Activated naive CD4-positive, alpha-beta T cell treated with anti-CD3 and anti-CD28 coated beads, Interleukin-2, amount 10 ng/mL, durations not matched to agents 7 days and 5 days (primary cell): ENCODE data around the gene A1BG.
"Not testable (repeated sequence)": the region's sequence is repeated elsewhere in the genome, so short reads cannot be mapped to it uniquely, and the experiment has no call there.

Experiments used
- CTCF ChIA-PET: fragments of 350-600 bp; sonication (Branson Sonifier 250); formaldehyde crosslinking; loops from one replicate; lab custom pipeline; 2021; ENCODE audit warnings: antibody characterized with exemption; lab: Charles Lee
- DNase-seq: peaks from one replicate; pipeline ENCODE4 v3.0.0-alpha.2; 2020
- H3K27ac Mint-ChIP-seq: one replicate; pipeline ENCODE4 v1.8.0; 2021; ENCODE audit warnings: mild to moderate bottlenecking, moderate library complexity, mixed read lengths
- H3K27me3 Mint-ChIP-seq: one replicate; pipeline ENCODE4 v1.8.0; 2021; ENCODE audit warnings: mild to moderate bottlenecking, mixed read lengths
- H3K36me3 Mint-ChIP-seq: one replicate; pipeline ENCODE4 v1.8.0; 2021; ENCODE audit warnings: mixed read lengths
- H3K4me1 Mint-ChIP-seq: one replicate; pipeline ENCODE4 v1.8.0; 2021; ENCODE audit warnings: mixed read lengths
- H3K4me3 Mint-ChIP-seq: one replicate; pipeline ENCODE4 v1.8.0; 2021; ENCODE audit warnings: mild to moderate bottlenecking, moderate library complexity, mixed read lengths
- H3K9me3 Mint-ChIP-seq: one replicate; pipeline ENCODE4 v1.8.0; 2021; ENCODE audit warnings: mixed read lengths

The A1BG gene

DNA sequence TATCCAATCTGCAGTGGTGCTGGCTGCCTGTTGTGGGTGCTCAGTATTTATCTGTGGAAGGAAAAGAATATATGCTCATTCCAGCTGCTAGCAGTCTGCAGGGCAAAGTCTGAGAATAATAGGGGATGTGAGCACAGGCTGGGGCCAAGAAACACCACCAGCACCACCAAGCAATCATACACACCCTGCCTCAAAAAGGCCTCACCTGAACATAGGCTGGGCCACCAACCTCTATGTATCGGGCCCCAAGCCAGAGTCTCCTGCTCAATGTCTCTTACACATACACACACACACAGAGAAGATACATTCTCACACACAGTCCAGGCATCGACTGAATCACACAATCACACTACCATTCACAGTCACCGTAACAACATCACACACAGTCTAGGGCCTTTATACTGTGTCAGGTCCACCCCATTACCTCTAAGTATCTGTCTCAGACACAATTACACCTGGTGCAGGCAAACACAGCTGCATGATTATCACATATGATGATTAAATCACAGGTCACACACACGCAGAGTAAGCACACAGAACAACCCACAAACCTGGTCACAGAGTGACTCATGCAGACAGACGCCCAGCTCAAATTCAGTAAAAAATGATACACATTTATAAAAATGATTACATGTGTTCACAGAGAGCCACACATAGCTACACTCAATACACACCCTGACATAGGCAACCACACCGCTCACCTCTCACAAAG lies 27.8 kb downstream of the A1BG start:
- Mint-ChIP-seq H3K4me3 (no peak overlapping the region), H3K27me3 (no peaks in the 10 kb centered on the region), H3K27ac (no peak overlapping the region), H3K9me3 (no peaks in the 10 kb centered on the region), H3K36me3 (peaks cover 3% of the 10 kb centered on the region), H3K4me1 (no peaks in the 10 kb centered on the region)
- CTCF ChIA-PET, result no interaction called here
- DNase-seq, result no peak

DNA sequence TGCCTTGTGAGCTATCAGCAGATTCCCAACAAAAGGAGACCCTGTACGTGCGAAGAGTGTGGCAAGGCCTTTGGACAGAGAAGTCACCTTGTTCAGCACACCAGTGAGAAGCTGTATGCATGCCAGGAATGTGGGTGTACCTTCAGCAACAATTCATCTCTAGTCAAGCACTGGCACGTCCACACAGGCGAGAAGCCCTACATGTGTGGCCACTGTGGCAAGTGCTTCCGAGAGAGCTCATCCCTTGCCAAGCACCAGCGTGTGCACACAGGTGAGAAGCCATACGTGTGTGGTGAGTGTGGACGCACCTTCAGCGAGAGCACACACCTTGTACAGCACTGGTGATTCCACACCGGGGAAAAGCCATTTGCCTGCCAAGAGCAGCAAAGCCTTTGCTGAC lies 34.1 kb downstream of the A1BG start:
- CTCF ChIA-PET, result no interaction called here
- H3K27me3 Mint-ChIP-seq, result no peaks in the 10 kb centered on the region
- no peak for DNase-seq
- H3K9me3 Mint-ChIP-seq, result no peaks in the 10 kb centered on the region
- H3K36me3 Mint-ChIP-seq, result peaks cover 28% of the 10 kb centered on the region
- H3K4me1 Mint-ChIP-seq, result no peaks in the 10 kb centered on the region
- H3K4me3 Mint-ChIP-seq, result no peak overlapping the region
- H3K27ac Mint-ChIP-seq, result no peak overlapping the region

DNA sequence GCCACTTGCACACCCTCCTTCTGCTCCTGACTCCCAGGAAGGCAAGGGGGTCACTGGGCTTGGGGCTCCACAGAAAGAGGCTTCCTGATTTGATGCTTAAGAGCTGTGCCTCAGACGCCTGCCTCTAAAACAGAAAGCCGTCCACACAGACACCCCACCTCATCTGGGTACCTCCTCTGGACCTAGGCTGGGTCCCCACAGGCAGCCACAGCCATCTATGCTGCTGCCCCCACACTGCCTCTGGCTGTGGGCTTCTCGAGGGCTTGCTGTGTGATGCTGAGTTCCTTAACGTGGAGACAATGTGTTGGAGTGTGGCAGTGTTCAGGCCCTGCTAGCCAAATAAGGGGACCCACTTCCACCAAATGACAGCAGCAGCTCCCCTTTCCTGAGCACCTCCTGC lies 35.0 kb downstream of the A1BG start:
- CTCF ChIA-PET, result no interaction called here
- H3K4me1 Mint-ChIP-seq, result no peaks in the 10 kb centered on the region
- no peaks in the 10 kb centered on the region for H3K27me3 Mint-ChIP-seq
- peaks cover 34% of the 10 kb centered on the region for H3K36me3 Mint-ChIP-seq
- peaks cover 4% of the 10 kb centered on the region for H3K9me3 Mint-ChIP-seq
- no peak overlapping the region for H3K27ac Mint-ChIP-seq
- no peak for DNase-seq
- H3K4me3 Mint-ChIP-seq, result no peak overlapping the region

DNA sequence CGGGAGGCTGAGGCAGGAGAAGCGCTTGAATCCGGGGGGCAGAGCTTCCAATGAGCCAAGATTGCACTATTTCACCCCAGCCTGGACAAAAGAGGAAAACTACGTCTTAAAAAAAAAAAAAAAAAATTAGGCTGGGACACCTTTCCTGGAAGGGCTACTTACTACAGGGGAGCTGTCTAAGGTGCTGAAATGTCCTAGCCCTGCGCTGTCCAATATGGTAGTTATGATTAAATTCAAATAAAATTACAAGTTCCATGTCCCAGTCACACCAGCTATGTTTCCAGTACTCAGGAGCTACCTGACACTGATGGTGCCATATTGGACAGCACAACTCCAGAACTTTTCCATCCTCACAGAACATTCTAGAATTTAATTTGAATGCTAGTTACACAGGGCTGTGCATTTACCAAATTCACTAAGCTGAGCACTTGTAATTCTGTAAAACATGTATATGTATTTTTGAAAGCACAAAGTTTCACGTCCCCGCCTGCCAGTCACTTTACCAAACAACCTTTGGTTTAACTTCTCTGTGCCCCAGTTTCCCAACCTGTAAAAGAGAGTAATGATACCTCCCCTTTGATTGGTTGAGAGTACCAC lies 35.7 kb downstream of the A1BG start:
- Mint-ChIP-seq H3K27ac (no peak overlapping the region), H3K4me1 (no peaks in the 10 kb centered on the region), H3K36me3 (peaks cover 40% of the 10 kb centered on the region), H3K27me3 (no peaks in the 10 kb centered on the region), H3K9me3 (peaks cover 4% of the 10 kb centered on the region), H3K4me3 (no peak overlapping the region)
- CTCF ChIA-PET, result interaction anchor here (0.7 kb wide), 1 partner anchor 86 kb away, joined by 5 read pairs; no protein-coding TSS in a partner anchor
- peak; percentile 48 for DNase-seq

DNA sequence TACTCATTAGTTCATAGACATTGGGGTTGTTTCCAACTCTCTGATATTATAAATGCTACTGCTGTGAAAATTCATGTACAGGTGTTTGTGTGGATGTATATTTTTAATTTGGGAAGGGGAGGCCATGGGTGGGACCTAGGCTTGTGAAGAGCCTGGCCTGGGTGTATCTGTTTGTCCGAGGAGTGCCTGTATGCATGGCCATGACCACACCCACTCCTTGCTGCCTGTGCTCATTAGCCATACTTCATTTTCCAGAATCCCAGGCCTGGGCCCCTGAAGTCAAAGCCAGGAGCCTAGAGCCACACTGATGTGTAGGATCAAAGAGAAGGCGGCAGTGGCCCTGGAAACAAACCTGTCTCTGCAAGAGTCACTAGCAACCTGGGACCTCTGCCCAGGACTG lies 37.7 kb downstream of the A1BG start:
- Mint-ChIP-seq H3K4me1 (no peaks in the 10 kb centered on the region), H3K9me3 (peaks cover 14% of the 10 kb centered on the region), H3K27me3 (no peaks in the 10 kb centered on the region), H3K27ac (no peak overlapping the region), H3K4me3 (no peak overlapping the region), H3K36me3 (peaks cover 59% of the 10 kb centered on the region)
- DNase-seq, result no peak
- CTCF ChIA-PET, result no interaction called here

DNA sequence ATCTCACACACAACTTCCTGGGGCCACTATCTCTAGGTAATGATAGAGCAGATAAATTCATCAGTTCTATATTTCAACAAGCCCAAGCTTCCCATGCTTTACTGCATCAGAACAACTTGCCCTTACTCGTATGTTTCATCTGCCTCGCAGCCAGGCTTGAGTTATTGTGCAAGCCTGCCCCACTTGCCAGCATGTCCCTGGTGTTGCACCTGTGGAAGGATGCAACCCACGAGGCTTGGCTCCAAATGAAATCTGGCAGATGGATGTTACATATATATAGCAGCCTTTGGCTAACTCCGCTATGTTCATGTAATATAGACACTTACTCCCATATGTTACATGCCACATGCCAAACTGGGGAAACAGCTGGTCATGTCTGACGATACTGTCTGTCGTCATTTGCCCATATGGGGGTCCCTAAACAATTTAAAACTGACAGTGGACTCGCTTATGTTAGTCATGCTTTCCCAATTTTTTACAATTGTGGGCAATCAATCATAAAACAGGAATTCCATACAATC lies 41.9 kb downstream of the A1BG start:
- no peaks in the 10 kb centered on the region for H3K27me3 Mint-ChIP-seq
- H3K36me3 Mint-ChIP-seq, result peaks cover 93% of the 10 kb centered on the region
- H3K9me3 Mint-ChIP-seq, result peaks cover 17% of the 10 kb centered on the region
- no peak overlapping the region for H3K4me3 Mint-ChIP-seq
- no peak for DNase-seq
- CTCF ChIA-PET, result no interaction called here
- no peak overlapping the region for H3K27ac Mint-ChIP-seq
- H3K4me1 Mint-ChIP-seq, result peaks cover 22% of the 10 kb centered on the region

DNA sequence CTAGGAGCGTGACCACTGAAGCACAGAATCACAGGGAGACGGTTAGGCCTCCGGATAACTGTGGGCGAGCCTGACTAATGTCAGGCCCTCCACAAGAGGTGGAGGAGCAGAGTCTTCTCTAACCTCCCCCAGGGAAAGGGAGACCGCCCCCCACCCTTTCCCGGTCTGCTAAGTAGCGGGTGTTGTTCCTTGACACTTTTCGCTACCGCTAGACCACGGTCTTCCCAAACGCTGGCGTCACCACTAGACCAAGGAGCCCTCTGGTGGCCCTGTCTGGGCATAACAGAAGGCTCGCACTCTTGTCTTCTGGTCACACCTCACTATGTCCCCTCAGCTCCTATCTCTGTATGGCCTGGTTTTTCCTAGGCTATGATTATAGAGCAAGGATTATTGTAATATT lies 42.6 kb downstream of the A1BG start:
- Mint-ChIP-seq H3K36me3 (peaks cover 92% of the 10 kb centered on the region), H3K9me3 (peaks cover 19% of the 10 kb centered on the region), H3K4me1 (peaks cover 29% of the 10 kb centered on the region)
- CTCF ChIA-PET, DNase-seq, H3K4me3 Mint-ChIP-seq, H3K27me3 Mint-ChIP-seq, H3K27ac Mint-ChIP-seq: not testable (repeated sequence)

DNA sequence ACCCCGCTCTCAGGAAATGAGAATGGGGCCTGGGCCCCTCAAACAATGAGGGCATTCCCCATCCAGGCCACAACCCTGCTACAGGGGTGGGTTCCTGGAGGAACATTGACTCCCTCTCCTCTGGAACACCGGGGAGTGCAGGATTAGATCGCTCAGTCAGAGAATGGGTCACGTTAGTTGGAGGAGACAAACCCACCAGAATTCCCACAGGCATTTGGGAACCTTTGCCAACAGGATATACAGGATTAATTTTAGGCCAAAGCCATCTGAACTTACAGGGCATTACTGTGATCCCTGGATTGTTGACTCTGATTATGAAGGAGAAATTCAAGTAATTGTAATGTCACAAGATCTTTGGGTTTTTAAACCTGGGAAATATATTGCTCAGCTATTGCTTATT lies 45.6 kb downstream of the A1BG start:
- Mint-ChIP-seq H3K27ac (no peak overlapping the region), H3K9me3 (peaks cover 20% of the 10 kb centered on the region), H3K36me3 (peaks cover 79% of the 10 kb centered on the region), H3K4me1 (peaks cover 44% of the 10 kb centered on the region), H3K4me3 (no peak overlapping the region), H3K27me3 (no peaks in the 10 kb centered on the region)
- CTCF ChIA-PET, result interaction anchor here (0.6 kb wide), 1 partner anchor 33 kb away, joined by 3 read pairs; no protein-coding TSS in a partner anchor
- no peak for DNase-seq

DNA sequence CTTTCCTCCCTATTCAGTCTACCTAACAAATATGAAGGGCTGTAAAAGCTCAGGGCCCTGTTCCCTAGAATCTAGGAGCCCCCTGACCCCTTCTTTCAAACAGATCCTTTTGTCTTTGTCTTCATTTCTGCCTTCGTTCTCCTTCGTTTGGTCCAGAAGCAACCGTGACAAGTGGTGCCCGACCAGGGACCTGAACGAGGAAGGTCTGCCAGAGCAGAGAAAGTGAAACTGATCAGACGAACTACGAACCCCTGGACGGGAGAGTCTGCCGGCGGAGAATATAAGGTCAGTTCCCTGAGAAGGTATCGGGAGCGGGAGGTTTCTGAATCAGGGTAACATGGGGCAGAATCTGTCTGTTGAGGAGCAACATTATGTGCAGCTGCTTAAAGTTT lies 47.4 kb downstream of the A1BG start:
- peaks cover 77% of the 10 kb centered on the region for H3K36me3 Mint-ChIP-seq
- peaks cover 18% of the 10 kb centered on the region for H3K9me3 Mint-ChIP-seq
- CTCF ChIA-PET, result interaction anchor here (0.8 kb wide), 1 partner anchor 9 kb away, joined by 3 read pairs; no protein-coding TSS in a partner anchor
- H3K4me1 Mint-ChIP-seq, result peaks cover 44% of the 10 kb centered on the region
- DNase-seq, result no peak
- peak overlapping the region; percentile 98 for H3K27ac Mint-ChIP-seq
- no peaks in the 10 kb centered on the region for H3K27me3 Mint-ChIP-seq
- peak overlapping the region; percentile 93 for H3K4me3 Mint-ChIP-seq

DNA sequence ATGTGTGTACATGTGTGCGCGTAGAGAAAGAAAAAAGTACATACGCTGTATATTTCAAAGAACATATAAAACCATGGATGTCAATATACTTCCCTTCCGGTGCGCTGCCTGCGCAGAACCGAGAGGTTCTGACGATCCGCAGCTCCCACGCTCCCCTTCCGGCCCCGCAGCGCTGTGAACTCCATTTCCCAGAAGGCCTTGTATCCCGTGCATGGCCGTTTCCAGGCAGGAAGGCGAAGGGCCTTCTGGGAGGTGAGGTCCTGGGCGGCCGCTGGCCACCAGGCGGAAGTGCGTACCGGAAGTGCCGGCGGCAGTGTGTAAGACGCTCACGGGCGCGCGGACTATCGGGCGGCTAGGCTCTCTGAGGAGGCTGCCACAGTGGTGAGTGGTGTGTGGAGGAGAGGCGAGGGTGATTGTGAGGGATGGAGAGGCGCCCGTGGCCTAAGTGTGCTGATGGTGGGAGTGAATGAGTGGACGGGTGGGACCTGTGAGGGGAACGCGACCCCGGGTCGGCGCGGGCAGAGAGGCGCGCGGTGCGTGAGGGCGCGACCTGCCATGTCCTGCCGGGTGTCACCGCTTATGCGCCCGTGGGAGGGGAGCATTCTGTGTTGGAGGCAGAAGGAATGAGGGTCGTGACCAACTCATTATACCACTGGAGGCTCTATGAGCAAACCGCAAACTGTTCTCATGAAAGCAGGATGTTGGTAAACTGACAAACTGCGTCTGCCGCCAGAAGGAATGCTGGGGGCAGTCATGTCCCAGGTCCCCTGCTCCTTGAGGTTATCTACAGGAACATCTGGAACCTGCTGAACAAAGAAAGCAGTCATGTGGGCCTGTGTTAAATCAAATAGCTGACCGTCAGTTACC lies 48.0 kb downstream of the A1BG start, which contains the start of gene ERVK3-1:
Gene ERVK3-1 (plus strand): TSS at position 313 of the 867 bp plus-strand sequence. CDS start 6,792 bp downstream, outside the sequence.
- Mint-ChIP-seq H3K36me3 (peaks cover 76% of the 10 kb centered on the region), H3K4me3 (peak within 1 kb of the TSS; percentile 93), H3K27ac (peak within 1 kb of the TSS; percentile 98), H3K4me1 (peaks cover 44% of the 10 kb centered on the region), H3K27me3 (no peaks in the 10 kb centered on the region), H3K9me3 (peaks cover 21% of the 10 kb centered on the region)
- peak; percentile 97 for DNase-seq
- CTCF ChIA-PET, result interaction anchor here (0.8 kb wide), 1 partner anchor 9 kb away, joined by 3 read pairs; no protein-coding TSS in a partner anchor

DNA sequence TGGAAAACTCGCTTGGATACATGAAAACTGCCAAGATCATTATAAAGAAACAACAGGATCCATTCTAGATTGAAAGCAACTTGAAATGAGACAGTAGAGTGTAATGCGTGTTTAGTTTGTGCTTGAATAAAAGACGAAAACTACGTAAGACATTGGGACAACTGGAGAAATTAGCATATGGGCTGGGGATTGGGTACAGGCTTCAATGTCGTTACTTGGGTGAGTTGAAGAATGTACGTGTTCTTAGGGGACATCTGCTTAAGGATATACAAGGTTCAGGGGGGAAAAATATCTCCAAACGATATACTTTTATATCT lies 48.6 kb downstream of the A1BG start:
- peaks cover 23% of the 10 kb centered on the region for H3K9me3 Mint-ChIP-seq
- no peaks in the 10 kb centered on the region for H3K27me3 Mint-ChIP-seq
- peaks cover 44% of the 10 kb centered on the region for H3K4me1 Mint-ChIP-seq

DNA sequence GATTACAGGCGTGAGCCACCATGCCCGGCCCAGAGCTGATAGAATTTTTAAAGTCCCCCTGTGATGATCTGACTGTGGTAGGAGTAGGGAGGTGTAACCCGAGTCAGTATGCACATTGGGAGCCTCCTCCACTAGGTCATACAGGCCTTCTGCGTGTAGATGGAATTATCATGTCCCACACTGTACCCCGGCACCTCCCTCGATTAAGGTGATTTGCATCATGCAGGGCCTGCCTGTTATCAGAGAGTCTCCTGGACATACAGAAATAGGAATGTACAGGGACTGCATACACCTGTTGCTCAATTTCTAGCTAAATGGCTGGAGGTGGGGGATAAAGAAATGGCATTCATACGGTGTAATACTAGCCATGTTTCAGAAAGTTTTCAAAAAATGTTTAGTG lies 49.0 kb downstream of the A1BG start:
- Mint-ChIP-seq H3K9me3 (peaks cover 25% of the 10 kb centered on the region), H3K36me3 (peaks cover 73% of the 10 kb centered on the region), H3K27me3 (no peaks in the 10 kb centered on the region), H3K4me3 (peak overlapping the region; percentile 93), H3K4me1 (peaks cover 44% of the 10 kb centered on the region), H3K27ac (peak overlapping the region; percentile 98)
- CTCF ChIA-PET, result no interaction called here
- DNase-seq, result no peak

More for the DNA sequence above, 48.6 kb downstream of the A1BG start:
- peaks cover 76% of the 10 kb centered on the region for H3K36me3 Mint-ChIP-seq
- no peak for DNase-seq
- CTCF ChIA-PET, result no interaction called here
- H3K27ac Mint-ChIP-seq, result peak overlapping the region; percentile 98
- peak overlapping the region; percentile 93 for H3K4me3 Mint-ChIP-seq

DNA sequence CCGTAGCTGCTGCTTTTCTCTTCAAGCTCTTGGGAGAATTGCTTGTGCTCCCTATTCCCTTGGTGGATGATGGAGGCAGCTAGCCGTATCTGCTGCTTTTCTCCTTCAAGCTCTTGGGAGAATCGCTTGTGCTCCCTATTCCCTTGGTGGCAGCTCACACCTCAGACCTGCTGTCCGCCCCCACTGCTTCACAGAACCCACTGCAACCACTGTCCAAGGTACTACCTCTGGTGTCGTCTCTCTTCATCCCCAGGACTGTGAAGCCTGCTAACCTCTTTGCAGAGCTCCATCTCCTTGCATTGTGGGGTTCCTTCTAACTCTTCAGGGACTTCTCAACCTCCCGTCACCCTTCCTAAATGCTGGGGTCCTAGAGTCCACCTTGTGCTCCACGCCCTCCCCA lies 52.7 kb downstream of the A1BG start:
- DNase-seq, result no peak
- peaks cover 65% of the 10 kb centered on the region for H3K36me3 Mint-ChIP-seq
- H3K9me3 Mint-ChIP-seq, result peaks cover 39% of the 10 kb centered on the region
- H3K4me1 Mint-ChIP-seq, result peaks cover 14% of the 10 kb centered on the region
- no peak overlapping the region for H3K27ac Mint-ChIP-seq
- H3K27me3 Mint-ChIP-seq, result no peaks in the 10 kb centered on the region
- CTCF ChIA-PET, result no interaction called here
- H3K4me3 Mint-ChIP-seq, result no peak overlapping the region

DNA sequence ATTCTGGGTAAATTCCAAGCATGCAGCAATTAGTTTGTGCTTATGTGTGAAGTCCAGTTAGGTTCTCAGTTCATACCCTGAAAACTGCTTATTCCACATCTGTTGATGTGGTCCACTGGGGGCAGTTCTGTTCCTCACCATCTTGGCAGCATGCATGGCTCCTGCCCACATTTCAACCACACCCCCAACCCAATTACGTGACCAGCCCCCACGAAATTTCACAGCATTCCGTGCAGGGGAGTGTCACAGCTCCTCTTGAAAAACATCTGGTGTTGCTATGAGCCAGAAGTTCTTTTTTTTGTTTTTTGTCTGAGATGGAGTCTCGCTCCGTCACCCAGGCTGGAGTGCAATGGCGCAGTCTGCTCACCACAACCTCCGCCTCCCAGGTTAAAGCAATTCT lies 57.2 kb downstream of the A1BG start:
- Mint-ChIP-seq H3K9me3 (peaks cover 68% of the 10 kb centered on the region), H3K36me3 (peaks cover 84% of the 10 kb centered on the region), H3K4me3 (no peak overlapping the region), H3K4me1 (no peaks in the 10 kb centered on the region), H3K27me3 (no peaks in the 10 kb centered on the region), H3K27ac (no peak overlapping the region)
- CTCF ChIA-PET, result no interaction called here
- no peak for DNase-seq
